Neural cell (in vitro differentiated cells): ENCODE results near the gene CREBBP. TPM values are rescaled to one million over a fixed set of nuclear protein-coding genes. Genes with fewer than 3 reads are reported as not detected.

ENCODE experiments used
- H2AFZ ChIP-seq: fragments of 200-600, 300-800 bp; sonication (generic), shearing (Covaris generic); 2 replicates; pipeline ENCODE4 v1.6.0; 2014; ENCODE audit warnings: low read depth, mild to moderate bottlenecking, antibody characterized with exemption, low read length, moderate library complexity
- H3F3A ChIP-seq: fragments of 200-600 bp; shearing (Covaris generic); 2 replicates; pipeline ENCODE4 v1.6.1; 2016; ENCODE audit warnings: mild to moderate bottlenecking, moderate library complexity, mixed read lengths, antibody characterized with exemption, low read length; ENCODE audit not compliant: insufficient read depth, poor library complexity, severe bottlenecking
- H3K27ac ChIP-seq: fragments of 200-600, 300-800 bp; sonication (generic), shearing (Covaris generic); 2 replicates; pipeline ENCODE4 v1.5.1; 2014; ENCODE audit warnings: mild to moderate bottlenecking, low read length, moderate library complexity
- H3K27me3 ChIP-seq: fragments of 300-800, 200-600 bp; sonication (generic), shearing (Covaris generic); 2 replicates; pipeline ENCODE4 v1.6.0; 2014; ENCODE audit warnings: mild to moderate bottlenecking, low read depth, low read length, moderate library complexity; ENCODE audit not compliant: insufficient read depth
- H3K36me3 ChIP-seq: fragments of 300-800, 200-600 bp; sonication (generic), shearing (Covaris generic); 2 replicates; pipeline ENCODE4 v1.5.1; 2014; ENCODE audit warnings: mild to moderate bottlenecking, antibody characterized with exemption, low read length, moderate library complexity; ENCODE audit not compliant: insufficient read depth
- H3K4me2 ChIP-seq: fragments of 300-800, 200-600 bp; sonication (generic), shearing (Covaris generic); 2 replicates; pipeline ENCODE4 v1.6.0; 2014; ENCODE audit warnings: mild to moderate bottlenecking, low read length
- H3K4me3 ChIP-seq: fragments of 300-800, 200-600 bp; sonication (generic), shearing (Covaris generic); 2 replicates; pipeline ENCODE4 v1.5.1; 2014; ENCODE audit warnings: mild to moderate bottlenecking, low read length, moderate library complexity
- H3K79me2 ChIP-seq: fragments of 200-600 bp; shearing (Covaris generic); replicated peaks from 2 replicates; pipeline ENCODE4 v1.6.0; 2014; ENCODE audit warnings: mild to moderate bottlenecking, low read length, moderate library complexity; ENCODE audit not compliant: insufficient read depth
- H3K9ac ChIP-seq: fragments of 300-800, 200-600 bp; sonication (generic), shearing (Covaris generic); 2 replicates; pipeline ENCODE4 v1.6.1; 2016; ENCODE audit warnings: mild to moderate bottlenecking, low read length, mixed read lengths
- H3K9me2 ChIP-seq: fragments of 200-600 bp; shearing (Covaris generic); 2 replicates; pipeline ENCODE4 v1.6.1; 2016; ENCODE audit warnings: mild to moderate bottlenecking, low read length, mixed read lengths; ENCODE audit not compliant: insufficient read depth
- H3K9me3 ChIP-seq: fragments of 200-600, 300-800 bp; sonication (generic), shearing (Covaris generic); 2 replicates; pipeline ENCODE4 v1.6.1; 2016; ENCODE audit warnings: mild to moderate bottlenecking, mixed run types, low read length, moderate library complexity, mixed read lengths
- H4K20me1 ChIP-seq: fragments of 200-600 bp; shearing (Covaris generic); 2 replicates; pipeline ENCODE4 v1.6.1; 2016; ENCODE audit warnings: mild to moderate bottlenecking, mixed run types; ENCODE audit not compliant: insufficient read depth
- EP300 ChIP-seq: fragments of 450-650 bp; conservative IDR thresholded peaks from 2 replicates; pipeline ENCODE4 v1.6.1; 2014; ENCODE audit warnings: antibody characterized with exemption, mild to moderate bottlenecking, moderate library complexity; ENCODE audit not compliant: poor library complexity, severe bottlenecking
- EZH2 ChIP-seq: fragments of 200-600, 300-800 bp; shearing (Covaris generic), sonication (generic); IDR thresholded peaks from 2 replicates; pipeline ENCODE4 v1.6.1; 2014; ENCODE audit warnings: antibody characterized with exemption, low read length, borderline replicate concordance, mild to moderate bottlenecking; ENCODE audit not compliant: insufficient read depth, poor library complexity, severe bottlenecking
- MXI1 ChIP-seq: fragments of 450-650 bp; conservative IDR thresholded peaks from 2 replicates; pipeline ENCODE4 v1.6.1; 2014; ENCODE audit warnings: antibody characterized with exemption, mild to moderate bottlenecking; ENCODE audit not compliant: poor library complexity, severe bottlenecking
- POLR2AphosphoS5 ChIP-seq: IDR thresholded peaks from 2 replicates; pipeline ENCODE4 v1.6.1; 2012
- RAD21 ChIP-seq: fragments of 450-650 bp; conservative IDR thresholded peaks from 2 replicates; pipeline ENCODE4 v1.6.1; 2014; ENCODE audit warnings: antibody characterized with exemption, mild to moderate bottlenecking, moderate library complexity
- SMC3 ChIP-seq: fragments of 450-650 bp; conservative IDR thresholded peaks from 2 replicates; pipeline ENCODE4 v1.6.1; 2014; ENCODE audit warnings: antibody characterized with exemption, mild to moderate bottlenecking, moderate library complexity; ENCODE audit not compliant: poor library complexity
- TAF1 ChIP-seq: IDR thresholded peaks from 2 replicates; pipeline ENCODE4 v1.6.1; 2012; ENCODE audit warnings: low read depth
- polyA plus RNA-seq: library from polyadenylated mRNA; depleted of rRNA; stranded (reverse); fragments of >200 nt; gene quantifications from 2 replicates; pipeline ENCODE4 v1.2.3, GENCODE V29; 2014
- TF ChIP-seq, protein P1 (sequence below): fragments of 450-650 bp; IDR thresholded peaks from 2 replicates; pipeline ENCODE4 v1.5.1; 2014; ENCODE audit warnings: antibody characterized with exemption, mild to moderate bottlenecking, moderate library complexity; ENCODE audit not compliant: poor library complexity, severe bottlenecking
- TF ChIP-seq, protein P2 (sequence below): IDR thresholded peaks from 2 replicates; pipeline ENCODE4 v1.6.1; 2012; ENCODE audit warnings: borderline replicate concordance

CREBBP gene
- polyA plus RNA-seq, 1 donor from 2014 or later, result 3.3 TPM

DNA sequence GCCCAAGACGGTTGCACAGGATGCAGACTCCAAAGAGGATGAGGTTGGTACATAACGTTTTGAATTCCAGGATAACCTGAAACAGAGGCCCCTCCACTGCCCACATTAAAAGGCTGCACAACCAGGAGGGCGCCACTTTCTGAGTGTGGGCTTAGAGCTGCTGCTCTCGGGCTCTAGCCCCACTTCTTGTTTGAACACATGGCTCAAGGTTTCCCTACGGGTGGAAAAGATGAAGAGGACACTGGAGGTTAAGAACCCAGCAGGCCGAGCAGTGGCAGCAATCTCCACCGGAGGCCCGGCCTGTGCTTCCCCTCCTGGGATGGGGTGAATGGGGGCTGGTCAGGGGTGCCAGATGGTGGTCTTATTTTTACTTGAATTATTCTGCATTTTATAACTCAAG is 155.2 kb downstream of the CREBBP start:
- Histone ChIP-seq H3K9me3 (no peaks in the 10 kb centered on the region), H3K9ac (no peak overlapping the region), H3K9me2 (no peaks in the 10 kb centered on the region), H4K20me1 (no peaks in the 10 kb centered on the region), H3K27me3 (no peaks in the 10 kb centered on the region), H2AFZ (no peak overlapping the region), H3K4me3 (no peak overlapping the region), H3F3A (no peaks in the 10 kb centered on the region), H3K79me2 (no peaks in the 10 kb centered on the region), H3K4me2 (no peak overlapping the region), H3K36me3 (no peaks in the 10 kb centered on the region), H3K27ac (no peak overlapping the region)
- TF ChIP-seq MXI1, result no peak
- TF ChIP-seq POLR2AphosphoS5, result no peak
- no peak for TF ChIP-seq SMC3
- TF ChIP-seq EP300, result no peak
- TF ChIP-seq EZH2, result no peak
- no peak for TF ChIP-seq TAF1
- TF ChIP-seq, protein P1, sequence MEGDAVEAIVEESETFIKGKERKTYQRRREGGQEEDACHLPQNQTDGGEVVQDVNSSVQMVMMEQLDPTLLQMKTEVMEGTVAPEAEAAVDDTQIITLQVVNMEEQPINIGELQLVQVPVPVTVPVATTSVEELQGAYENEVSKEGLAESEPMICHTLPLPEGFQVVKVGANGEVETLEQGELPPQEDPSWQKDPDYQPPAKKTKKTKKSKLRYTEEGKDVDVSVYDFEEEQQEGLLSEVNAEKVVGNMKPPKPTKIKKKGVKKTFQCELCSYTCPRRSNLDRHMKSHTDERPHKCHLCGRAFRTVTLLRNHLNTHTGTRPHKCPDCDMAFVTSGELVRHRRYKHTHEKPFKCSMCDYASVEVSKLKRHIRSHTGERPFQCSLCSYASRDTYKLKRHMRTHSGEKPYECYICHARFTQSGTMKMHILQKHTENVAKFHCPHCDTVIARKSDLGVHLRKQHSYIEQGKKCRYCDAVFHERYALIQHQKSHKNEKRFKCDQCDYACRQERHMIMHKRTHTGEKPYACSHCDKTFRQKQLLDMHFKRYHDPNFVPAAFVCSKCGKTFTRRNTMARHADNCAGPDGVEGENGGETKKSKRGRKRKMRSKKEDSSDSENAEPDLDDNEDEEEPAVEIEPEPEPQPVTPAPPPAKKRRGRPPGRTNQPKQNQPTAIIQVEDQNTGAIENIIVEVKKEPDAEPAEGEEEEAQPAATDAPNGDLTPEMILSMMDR, result no peak
- TF ChIP-seq, protein P2, sequence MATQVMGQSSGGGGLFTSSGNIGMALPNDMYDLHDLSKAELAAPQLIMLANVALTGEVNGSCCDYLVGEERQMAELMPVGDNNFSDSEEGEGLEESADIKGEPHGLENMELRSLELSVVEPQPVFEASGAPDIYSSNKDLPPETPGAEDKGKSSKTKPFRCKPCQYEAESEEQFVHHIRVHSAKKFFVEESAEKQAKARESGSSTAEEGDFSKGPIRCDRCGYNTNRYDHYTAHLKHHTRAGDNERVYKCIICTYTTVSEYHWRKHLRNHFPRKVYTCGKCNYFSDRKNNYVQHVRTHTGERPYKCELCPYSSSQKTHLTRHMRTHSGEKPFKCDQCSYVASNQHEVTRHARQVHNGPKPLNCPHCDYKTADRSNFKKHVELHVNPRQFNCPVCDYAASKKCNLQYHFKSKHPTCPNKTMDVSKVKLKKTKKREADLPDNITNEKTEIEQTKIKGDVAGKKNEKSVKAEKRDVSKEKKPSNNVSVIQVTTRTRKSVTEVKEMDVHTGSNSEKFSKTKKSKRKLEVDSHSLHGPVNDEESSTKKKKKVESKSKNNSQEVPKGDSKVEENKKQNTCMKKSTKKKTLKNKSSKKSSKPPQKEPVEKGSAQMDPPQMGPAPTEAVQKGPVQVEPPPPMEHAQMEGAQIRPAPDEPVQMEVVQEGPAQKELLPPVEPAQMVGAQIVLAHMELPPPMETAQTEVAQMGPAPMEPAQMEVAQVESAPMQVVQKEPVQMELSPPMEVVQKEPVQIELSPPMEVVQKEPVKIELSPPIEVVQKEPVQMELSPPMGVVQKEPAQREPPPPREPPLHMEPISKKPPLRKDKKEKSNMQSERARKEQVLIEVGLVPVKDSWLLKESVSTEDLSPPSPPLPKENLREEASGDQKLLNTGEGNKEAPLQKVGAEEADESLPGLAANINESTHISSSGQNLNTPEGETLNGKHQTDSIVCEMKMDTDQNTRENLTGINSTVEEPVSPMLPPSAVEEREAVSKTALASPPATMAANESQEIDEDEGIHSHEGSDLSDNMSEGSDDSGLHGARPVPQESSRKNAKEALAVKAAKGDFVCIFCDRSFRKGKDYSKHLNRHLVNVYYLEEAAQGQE, result no peak
- no peak for TF ChIP-seq RAD21

DNA sequence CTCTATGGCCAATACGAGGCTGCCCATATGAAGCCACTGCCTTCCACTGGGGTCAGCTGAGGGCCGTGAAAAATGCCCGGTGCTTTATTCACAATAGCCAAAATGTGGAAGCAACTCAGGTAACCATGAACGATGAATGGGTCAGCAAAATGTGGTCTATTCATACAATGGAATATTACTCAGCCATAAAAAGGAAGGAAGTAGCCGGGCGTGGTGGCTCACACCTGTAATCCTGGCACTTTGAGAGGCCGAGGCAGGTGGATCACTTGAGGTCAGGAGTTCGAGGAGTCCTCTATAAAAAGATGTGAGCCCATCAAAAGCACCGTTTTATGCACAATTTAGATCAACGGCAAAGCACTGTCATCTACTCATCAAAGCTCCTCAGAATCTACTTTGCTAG is 158.0 kb downstream of the CREBBP start:
- H3K9ac ChIP-seq, result no peak overlapping the region
- H3K36me3 ChIP-seq, result no peaks in the 10 kb centered on the region
- H3K9me3 ChIP-seq, result no peaks in the 10 kb centered on the region
- peaks cover 2% of the 10 kb centered on the region for H3K79me2 ChIP-seq
- no peaks in the 10 kb centered on the region for H4K20me1 ChIP-seq
- no peak overlapping the region for H3K4me3 ChIP-seq
- no peaks in the 10 kb centered on the region for H3F3A ChIP-seq
- no peaks in the 10 kb centered on the region for H3K9me2 ChIP-seq
- no peaks in the 10 kb centered on the region for H3K27me3 ChIP-seq
- no peak overlapping the region for H2AFZ ChIP-seq
- TF ChIP-seq SMC3 (no peak), EZH2 (no peak), MXI1 (no peak), TAF1 (no peak), POLR2AphosphoS5 (no peak), RAD21 (no peak), EP300 (no peak)
- TF ChIP-seq, protein P2, result no peak
- TF ChIP-seq, protein P1, result no peak
- H3K27ac ChIP-seq, result no peak overlapping the region
- no peak overlapping the region for H3K4me2 ChIP-seq
